Measurements from ENCODE around the gene PLCG1.

- TF ChIP-seq CTCF (IDR thresholded peaks at IDR 0.05) = no peak
- TF ChIP-seq POLR2AphosphoS5 (IDR thresholded peaks at IDR 0.05) = no peak
- no peak for TF ChIP-seq POLR2A (IDR thresholded peaks at IDR 0.05)
Measured at GRCh38 chr20:41091927-41092326, 45.4 kb upstream of the PLCG1 start.

Data from suprapubic skin (tissue), 4 donors.